Fibroblast of mammary gland (primary cell): Measurements from ENCODE around the gene FRAT1.

ENCODE experiments used
- DNase-seq: peaks from one replicate; pipeline ENCODE4 v3.0.0-alpha.2; 2010; ENCODE audit warnings: low read depth
- H3K4me3 ChIP-seq: 2 replicates; pipeline ENCODE4 v1.5.1; 2011; ENCODE audit warnings: low read depth, mild to moderate bottlenecking, low read length, moderate library complexity; ENCODE audit not compliant: control insufficient read depth
- CTCF ChIP-seq: conservative IDR thresholded peaks from 2 replicates; pipeline ENCODE4 v1.5.1; 2011; ENCODE audit warnings: low read depth, low read length, inconsistent platforms; ENCODE audit not compliant: control insufficient read depth, insufficient read depth

FRAT1 gene

DNA sequence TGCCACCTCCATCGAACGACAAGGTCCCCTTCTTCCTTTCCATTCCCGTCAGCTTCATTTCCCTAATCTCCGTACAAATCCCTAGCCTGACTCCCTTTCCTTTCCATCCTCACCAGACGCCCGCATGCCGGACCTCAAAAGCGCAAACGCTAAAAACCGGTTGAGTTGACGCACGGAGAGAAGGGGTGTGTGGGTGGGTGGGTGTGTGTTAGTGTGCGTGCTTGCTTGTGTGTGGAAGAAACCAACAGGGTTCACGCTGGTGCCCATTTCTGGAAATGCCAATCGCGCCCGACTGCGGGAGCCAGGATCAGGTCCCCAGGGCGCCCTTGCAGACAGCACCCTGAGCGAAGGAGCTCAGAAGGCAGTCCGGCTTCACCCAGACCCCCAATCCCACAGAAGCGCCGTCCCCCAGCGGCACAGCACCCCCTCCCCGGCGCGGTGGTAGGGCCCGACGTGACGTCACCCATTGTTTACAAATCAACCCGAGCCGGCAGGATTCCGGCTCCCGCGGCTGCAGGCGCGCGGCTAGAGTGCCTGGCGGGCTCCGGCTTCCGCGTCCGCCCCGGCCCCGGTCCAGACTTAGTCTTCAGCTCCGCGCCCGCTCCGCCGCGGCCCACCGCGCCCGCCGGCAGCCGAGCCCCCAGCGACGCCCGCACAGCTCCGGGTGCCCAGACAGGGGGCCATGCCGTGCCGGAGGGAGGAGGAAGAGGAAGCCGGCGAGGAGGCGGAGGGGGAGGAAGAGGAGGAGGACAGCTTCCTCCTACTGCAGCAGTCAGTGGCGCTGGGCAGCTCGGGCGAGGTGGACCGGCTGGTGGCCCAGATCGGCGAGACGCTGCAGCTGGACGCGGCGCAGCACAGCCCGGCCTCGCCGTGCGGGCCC lies at the start of gene FRAT1:
Gene FRAT1, plus strand, starts transcription at position 500 of the 880 bp plus-strand sequence. Its CDS starts 183 bp downstream, at position 683.
- peak within 1 kb of the TSS; percentile 75 for H3K4me3 ChIP-seq
- peak; percentile 94 for DNase-seq
- TF ChIP-seq CTCF = no peak

- no peak overlapping the region for H3K4me3 ChIP-seq
- peak; percentile 61 for DNase-seq
- no peak for TF ChIP-seq CTCF
Observed at GRCh38 chr10:97270523-97271154, 48.4 kb upstream of the FRAT1 start.

DNA sequence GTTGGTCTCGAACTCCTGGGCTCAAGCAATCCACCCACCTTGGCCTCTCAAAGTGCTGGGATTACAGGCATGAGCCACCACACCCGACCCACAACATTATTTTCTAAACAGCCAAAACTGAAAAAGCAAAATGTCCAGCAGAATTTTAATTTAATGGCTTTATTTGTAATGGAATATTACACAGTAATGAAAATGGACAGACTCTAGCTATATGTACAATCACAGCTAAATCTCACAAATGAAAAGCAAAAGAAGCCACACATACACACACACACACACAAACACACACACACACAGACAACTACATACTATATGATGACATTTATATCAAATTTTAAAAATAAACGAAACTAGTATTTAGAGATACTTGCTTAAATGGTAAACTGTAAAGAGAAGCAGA lies 45.4 kb upstream of the FRAT1 start:
- no peak for TF ChIP-seq CTCF
- no peak overlapping the region for H3K4me3 ChIP-seq
- no peak for DNase-seq

DNA sequence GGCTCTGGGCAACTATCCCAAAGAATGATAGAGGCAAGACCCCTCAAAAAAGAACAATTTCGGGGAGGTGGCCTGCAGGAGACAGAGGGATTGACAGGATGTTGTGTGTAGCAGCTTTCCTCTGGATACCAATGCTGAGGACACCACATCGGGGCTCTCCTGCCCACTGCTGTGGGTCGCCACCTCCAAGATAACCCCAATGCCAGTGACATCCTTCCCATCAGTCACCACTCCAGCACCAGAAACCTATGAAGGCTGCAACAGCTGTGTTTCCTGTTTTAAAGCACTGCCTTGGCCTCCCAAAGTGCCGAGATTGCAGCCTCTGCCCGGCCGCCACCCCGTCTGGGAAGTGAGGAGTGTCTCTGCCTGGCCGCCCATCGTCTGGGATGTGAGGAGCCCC lies 44.2 kb upstream of the FRAT1 start:
- no peak for TF ChIP-seq CTCF
- no peak for DNase-seq
- H3K4me3 ChIP-seq = no peak overlapping the region

GRCh38 chr10:97277551-97277950 lies 41.5 kb upstream of the FRAT1 start:
- no peak for DNase-seq
- H3K4me3 ChIP-seq = no peak overlapping the region
- no peak for TF ChIP-seq CTCF

- peak; percentile 61 for TF ChIP-seq CTCF
- peak; percentile 97 for DNase-seq
- H3K4me3 ChIP-seq = no peak overlapping the region
Observed at GRCh38 chr10:97278491-97278989, 40.5 kb upstream of the FRAT1 start.
